ENCODE data around the gene TNFRSF25. TPM values are rescaled to one million over a fixed set of nuclear protein-coding genes. Genes with fewer than 3 reads are reported as not detected.
A peak's percentile ranks its signal among the peaks of the same experiment; 100 is the strongest.
"Not testable (repeated sequence)": the region's sequence is repeated elsewhere in the genome, so short reads cannot be mapped to it uniquely, and the experiment has no call there.

TNFRSF25 gene
- polyA plus RNA-seq, 10 donors, result 5.7 to 13.9 (median 9.5) TPM

DNA sequence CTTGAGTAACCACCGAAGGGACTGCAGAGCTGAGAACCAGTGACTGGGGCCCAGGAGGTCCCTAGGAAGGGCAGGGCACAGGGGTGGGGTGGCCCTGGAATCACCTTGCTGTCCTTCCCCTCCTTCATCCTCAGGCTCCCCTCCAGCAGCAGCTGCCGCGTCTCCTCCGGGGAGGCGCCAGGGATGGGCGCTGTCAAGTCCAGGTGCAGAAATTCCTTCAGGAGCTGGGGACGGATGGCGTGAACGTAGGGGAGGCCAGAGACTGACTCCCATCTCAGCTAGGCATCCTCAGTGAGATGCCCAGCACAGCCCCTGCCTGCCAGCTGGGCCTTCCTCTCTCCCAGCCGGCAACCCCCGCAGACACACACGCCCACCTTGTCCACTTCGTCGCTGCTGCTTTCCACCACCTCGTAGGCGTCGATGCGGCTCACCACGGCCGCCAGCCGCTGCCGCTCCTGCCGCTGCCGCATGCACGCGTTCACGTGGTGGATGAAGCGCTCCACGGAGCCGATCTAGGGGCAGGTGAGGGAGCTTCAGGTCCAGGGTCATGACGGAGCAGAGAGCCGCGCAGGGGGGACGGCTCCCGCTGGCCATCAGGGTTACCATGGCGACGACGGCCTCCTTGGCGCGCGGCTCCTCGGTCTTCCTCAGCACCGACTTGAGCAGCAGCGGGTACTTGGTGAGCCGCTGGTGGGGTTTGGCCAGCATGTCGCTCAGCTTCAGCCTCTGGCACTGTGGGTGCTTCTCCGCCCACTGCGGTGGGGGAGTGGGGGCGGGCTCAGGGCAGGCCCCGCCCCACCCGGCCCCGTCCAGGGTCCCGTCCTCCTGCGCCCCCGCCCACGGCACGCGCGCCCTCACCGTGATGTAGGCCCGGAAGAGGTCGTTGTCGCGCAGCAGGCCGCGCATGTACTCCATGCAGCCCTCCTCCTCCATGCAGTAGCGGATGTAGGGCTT, 4.4 kb upstream of the TNFRSF25 start:
- DNase-seq, result no peak

DNA sequence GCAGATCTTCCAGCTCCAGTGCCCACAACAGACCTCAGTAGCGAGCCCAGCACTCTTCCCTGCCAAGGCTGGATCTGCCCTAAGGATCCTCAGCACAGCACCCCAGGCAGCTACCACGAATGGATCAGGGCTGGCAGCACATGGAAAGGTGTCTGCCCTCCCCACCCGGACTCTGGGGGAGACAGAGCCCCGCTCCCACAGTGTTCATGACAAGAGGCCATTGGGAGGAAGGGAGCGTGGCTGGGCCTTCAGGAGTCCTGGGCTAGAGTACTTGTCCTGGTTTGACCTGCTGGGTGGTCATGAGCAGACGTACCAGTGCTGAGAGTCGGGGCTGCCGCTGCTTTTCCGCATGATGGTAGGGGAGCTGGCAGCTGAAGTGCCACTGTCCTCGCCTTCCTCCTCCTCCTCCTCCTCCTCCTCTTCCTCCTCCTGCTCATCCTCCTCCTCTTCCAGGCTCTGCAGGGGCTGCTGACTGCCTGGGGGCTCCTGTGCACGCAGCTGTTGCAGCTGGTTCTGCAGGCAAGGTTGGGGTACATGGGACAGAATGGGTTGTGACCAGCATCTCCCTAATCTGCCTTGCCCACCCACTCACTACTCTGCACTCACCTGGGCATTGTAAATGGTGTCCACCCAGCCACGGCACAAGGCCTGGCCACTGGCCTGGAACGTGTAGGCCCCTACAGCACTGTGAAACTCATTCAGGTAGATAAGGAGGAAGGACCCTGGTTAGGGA, 2.9 kb upstream of the TNFRSF25 start:
- no peak for DNase-seq

DNA sequence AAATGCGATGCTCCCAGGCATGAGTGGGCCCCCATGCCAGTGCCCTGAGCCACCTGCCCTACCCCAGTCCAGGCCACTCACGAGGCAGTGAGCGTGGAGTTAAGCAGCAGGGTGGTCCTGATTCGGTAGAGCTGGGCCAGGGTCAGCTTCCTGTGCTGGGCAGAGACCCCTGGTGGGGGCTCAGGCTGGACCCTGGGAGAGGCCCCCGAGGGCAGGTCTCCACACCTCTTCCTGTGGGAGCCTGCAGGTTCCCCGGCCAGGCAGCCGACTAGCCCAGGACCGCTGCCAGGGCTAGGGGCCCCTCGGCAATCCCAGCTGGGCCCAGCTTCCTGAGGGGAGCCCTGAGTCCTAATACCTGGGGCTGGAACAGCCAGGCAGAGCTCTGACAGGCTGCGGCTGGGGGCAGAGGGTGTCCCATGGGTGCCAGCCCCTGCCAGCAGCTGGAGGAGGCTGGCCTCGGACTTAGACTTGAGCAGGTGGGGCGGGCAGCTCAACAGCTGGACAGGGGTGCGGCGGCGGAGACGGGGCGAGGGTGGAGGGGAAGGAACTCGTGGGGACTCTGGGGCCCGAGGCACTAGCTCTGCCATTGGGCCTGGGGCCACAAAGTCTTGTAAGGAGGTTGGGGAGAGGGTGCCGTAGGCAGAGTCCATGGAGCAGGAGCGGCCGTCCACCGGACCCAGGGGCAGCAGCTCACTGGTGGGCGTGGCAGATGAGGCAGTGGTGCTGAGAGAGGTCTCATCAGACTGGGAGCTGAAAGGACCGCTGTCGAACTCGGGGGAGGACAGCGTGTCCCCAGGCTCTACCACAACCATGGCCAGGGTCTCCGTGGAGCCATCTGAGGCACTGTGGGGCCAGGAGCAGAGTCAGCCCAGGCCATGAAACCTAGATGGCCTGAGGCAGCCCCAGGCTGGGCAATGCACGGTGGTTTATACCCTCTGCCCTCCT, 2.0 kb upstream of the TNFRSF25 start:
- DNase-seq, result no peak

DNA sequence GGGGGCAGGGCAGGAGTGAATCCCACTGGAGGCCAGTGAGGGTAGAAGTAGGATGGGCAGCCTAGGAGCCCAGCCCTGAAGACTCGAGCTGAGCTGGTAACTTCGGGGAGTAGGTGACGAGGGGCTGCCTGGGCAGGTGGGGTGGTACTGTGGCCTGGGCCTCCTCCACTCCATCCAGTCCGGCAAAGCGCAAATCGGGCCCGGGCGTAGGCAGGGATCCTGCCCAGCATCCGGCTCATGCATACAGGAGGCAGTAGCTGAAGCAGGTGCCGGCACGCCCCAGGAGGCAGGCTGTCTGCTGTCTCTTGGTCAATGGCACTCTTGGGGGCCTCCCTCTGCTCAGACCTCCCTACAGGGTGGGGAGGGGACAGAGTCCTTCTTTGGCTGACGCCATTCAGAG, 1.3 kb upstream of the TNFRSF25 start:
- no peak for DNase-seq

DNA sequence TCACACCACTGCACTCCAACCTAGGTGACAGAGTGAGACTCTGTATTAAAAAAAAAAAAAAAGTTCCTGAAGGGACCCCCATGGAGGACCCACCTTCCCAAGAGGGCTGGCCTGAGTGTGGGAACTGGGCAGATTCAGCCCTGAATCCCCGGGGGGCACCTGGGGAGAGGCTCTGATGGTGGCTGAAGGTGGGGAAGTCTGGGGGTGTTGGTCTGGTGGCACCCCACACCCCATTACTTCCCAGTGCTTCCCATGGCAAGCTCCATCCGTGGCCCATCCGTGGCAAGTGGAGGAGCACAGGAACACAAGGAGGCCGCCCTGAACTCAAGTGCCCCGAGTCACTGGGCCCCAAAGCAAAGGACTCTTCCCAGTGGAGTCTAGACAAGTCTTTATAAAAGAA, 778 bp upstream of the TNFRSF25 start:
- no peak for DNase-seq

DNA sequence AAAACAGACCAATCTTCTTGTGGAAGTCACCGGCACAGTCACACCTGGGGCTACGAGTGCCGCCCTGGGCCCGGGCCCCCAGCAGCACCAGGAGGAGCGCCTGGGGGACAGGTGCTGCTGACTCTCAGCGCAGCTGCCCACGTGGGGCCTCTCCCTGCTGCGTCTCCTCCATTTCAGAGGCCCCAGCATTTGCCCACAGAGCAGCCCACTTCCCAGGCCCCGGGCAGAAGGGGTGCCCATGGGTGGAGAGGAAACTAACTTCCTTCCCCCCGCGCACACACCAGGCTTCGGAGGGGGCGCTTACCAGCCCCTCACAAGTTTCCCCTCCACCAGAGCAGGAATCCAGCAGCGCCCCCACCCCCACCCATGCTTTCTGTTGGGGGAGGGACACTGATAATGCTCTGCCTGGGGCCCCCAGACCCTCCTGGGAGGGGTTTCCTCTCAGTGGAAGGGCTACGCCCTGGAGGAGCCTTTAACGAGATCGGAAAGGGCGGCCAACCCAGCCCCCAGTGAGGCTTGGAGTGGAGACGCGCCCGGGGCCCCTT, 440 bp downstream of the TNFRSF25 start:
- no peak for DNase-seq

DNA sequence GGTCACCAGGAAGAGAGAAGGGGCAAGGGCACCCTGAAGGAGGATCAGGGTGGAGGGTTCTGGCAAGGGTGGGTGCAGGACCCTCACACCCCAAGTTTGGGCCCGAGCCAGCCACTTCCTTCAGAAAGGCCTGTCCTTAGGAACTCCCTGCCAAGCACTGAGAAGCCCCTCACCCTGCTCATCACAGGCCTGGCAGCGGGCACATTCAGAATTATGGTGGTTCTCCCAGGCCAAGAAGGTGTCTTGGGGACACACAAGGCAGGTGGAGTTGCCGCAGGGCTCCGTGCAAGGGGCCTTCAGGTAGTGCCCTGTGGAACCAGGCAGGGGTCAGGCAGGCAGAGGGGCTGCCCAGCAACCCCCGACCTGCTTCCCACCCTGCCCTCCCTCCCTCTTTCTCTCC, 1.1 kb downstream of the TNFRSF25 start:
- DNase-seq, result no peak

DNA sequence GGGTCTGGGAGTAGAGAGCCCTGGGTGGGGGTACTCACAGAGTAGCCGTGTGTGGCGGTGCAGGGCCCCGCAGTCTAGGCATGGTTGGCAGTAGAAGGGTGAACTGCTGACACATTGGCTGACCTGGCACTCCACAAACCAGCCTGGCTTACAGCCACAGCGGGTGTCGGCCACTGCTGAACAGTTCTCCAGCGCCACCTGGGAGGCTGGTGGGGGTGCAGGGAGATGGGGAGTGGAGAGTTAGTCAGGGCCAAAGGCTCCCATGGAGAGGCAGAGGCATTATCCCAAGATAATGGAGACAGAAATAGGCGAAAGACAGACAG, 1.5 kb downstream of the TNFRSF25 start:
- no peak for DNase-seq

DNA sequence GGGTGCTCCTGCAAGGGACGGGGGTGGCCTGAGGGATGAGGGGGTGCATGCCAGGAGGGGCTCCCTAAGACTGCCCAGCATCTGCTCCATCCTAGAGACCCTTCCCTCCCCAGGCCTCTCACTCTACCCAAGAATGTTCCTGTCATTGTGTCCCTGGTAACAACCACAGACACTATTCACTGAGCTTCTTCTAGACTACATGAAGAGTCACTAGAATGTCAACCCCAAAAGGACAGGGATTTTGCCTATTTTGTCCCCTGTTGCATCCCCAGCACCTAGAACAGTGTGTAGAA, 2.9 kb downstream of the TNFRSF25 start:
- DNase-seq, result no peak

DNA sequence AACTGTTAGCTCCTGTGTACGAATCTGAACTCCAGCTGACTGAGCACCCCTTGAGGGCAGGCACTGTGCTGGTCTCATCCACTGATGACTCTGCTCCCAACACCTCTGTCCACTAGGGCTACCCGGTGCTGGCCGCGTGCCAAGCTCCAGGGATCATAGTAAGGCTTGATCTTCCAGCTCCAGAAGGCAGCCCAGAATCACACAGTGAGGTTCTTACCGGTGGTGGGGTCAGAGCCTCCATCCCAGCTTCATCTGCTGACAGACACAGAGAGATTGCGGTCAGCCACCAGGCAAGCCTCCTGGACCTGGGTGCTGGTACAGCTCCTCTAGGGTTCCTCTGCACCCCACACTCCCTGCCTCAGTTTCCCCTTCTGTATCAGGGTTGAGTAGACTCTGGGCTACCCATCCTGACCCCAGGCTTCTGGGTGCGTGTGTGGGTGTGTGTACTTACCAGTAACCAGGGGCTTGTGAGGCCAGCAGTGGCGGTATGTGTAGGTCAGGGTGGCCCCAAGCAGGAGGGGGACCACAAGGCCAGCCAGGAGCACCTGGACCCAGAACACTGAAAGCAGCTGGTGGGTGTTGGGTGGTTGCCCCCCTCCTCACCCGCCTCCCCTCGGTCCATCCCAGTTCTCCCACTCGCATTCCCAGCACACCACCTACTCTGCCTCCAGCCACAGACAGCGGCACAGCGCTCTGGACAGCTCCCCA, 3.4 kb downstream of the TNFRSF25 start:
- DNase-seq, result no peak

DNA sequence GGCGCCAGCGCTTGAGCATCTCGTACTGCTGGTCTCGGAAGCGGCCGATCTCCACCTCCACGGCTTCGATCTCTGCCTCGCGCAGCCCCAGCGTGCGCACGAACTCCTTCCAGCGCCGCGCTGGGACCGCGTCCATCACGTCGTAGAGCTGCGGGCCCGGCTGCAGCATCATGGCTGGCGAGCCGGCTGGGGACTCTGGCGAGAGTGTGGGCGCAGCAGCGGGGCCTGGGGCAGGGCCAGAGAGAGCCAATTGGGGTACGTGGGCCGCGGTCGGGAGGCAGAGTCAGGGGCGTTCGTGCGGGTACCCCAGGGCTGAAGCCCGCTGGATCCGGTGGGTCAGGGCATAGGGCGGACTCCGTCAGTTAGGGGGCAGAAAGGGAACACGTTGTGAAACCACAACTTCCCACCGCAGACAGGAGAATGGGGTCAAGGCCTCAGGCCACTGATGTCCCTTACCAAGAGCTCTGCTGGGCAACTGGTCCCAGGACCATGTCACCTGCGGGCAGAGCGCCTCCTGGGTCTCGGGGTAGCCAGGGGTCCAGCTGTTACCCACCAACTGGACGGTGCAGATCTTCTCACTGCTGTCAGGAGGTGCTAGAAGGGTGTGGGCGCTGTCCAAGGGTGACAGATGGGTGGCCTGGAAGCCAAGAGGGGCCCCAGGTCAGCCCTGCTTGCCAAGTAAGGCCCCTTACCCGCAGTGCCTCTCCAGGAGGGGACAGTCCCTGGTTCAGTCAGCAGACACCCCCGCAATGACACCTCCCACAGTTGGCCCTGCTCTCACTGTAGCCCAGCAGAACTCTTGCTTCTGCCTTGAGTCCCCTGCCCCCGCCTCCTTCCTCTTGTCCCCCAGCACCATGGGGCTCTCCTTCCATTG, 4.2 kb downstream of the TNFRSF25 start:
- no peak for DNase-seq

DNA sequence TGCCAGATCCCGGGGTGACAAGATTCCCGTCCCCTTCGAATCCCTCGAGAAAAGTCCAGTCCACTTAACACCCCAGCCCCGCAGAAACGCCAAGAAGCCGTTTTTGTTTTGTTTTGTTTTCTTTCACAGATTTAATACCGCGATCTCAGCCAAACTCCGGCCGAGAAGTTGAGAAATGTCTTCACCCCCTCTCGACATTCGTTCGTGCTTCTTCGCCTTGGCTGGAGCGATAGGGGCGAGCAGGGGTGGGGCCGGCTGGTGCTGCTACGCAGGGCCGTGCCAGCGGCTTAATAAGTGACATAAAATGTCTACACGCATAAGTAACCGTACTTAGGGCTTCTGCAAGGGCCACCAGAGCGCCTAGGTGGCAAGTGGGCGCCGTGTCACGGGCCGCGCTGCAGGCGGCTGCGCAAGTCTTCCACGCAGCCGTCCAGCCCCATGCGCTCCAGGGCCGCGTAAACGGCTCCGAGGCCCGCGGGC, 4.9 kb downstream of the TNFRSF25 start:
- peak in 1 of 3 donors; percentile 24 for DNase-seq

DNA sequence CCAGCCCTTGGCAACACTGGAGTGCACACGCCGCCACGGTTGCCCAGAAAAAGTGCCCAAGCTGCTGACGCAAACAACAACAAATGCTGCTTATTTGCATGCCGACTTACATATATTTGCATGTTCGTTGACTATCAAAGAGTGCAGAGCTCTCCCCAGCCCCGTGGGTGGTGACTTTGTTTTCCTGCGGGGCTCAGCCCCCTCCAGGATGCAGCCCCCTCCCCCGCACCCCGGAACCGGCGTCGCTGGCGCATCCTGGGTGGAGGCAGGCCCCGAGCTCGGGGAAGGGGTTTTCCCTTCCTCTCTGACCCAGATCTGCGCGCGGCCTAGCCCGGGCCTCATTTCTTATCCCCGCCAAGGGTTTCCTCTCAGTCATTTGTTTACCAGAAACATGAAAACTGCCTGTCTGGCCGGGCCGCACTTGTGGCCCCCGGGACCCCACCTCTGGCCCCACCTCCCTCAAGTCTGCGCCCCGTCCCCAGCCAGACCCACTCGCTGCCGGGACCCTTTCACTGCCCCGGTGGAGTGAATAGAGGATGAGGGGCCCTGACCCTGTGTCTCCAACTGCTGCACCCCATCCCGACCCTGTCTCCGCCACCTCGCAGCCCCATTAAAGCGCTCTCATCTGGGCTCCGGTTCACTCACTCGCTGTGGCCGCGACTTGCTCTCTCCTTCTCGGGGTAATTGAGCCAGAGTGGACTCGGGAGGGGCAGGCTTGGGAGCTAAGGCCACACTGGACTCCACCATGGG, 5.5 kb downstream of the TNFRSF25 start:
- peak in 1 of 3 donors; percentile 54 for DNase-seq

DNA sequence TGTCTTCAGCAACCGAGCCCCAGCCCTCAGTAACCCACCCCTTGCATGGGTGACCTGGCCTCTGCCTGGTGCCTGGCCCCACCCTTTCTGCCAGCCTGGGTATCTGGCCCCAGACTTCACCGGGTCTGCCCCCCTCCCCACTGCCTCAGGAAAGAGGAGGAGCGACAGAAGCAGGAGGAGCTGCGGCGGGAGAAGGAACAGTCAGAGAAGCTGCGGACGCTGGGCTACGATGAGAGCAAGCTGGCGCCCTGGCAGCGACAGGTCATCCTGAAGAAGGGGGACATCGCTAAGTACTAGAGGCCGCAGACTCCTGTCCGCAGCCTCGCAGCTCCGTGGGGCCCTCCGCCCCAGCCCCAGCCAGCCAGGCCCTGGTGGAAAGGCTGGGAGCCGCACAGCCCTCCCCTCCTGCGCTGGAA, 6.1 kb downstream of the TNFRSF25 start:
- no peak for DNase-seq

DNA sequence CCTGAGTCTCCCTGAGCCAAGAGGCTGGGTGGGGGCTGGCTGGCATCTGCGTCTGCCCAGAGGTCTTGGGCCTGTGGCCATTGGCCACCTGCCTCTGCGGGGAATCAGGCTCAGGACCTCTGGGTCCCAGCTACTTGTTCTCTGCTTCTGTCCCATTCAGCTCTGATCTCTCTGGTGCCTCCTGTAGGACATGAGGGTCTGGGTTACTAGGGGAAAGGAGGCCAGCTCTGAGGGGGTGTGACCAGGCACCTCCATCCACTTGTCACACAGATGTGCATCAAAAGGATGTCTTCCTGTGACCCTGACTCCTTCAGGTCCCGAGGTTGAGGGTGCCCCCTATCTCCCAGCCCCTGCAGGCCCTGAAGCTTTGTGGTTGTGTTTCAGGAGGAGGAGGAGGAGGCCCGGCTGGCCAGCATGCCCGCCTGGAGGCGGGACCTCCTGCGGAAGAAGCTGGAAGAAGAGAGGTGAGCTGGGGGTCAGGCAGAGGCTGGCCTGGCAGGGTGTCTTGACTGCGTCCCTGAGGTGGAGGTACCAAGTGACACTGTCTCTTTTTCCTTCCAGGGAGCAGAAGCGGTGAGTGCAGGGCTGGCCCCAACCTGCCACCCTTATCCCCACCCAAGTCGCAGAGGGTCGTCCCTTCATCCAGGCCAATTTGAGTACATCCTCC, 9.0 kb downstream of the TNFRSF25 start:
- DNase-seq, result no peak

DNA sequence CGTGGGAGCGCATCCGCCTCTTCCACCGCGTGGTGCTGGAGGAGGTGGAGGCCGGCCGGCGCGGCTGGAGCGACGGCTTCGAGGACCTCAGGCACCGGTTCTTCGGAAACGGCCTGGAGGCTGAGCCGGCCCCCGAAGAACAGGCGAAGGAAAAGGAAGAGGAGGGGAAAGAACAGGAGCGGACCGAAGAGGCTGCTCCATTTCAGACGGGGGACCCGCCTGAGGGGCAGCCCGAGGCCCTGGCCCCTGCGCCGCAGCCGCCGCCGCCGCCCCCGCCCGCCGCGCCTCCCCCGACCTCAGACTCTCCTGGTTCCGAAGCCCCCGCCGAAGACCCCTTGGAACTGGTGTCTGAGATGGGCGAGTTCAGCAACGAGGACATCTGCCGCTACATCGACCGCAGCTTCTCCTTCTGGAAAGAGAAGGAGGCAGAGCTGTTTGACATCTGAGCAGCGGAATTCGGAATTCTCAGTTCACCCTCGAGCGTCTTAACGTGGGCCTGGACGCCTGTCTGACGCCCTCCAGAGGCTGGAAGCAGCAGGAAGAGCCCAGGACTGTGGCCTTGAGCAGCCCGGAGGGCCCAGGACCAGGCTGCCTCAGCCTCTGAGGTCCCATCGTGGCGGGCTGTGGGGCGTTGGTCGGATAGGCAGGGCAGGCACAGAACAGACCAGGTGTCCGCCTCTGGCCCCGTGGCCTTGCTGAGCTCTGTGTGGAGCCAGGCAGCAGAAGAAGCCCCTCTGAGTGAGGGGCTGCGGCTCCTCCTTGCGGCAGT, 10.0 kb downstream of the TNFRSF25 start:
- DNase-seq, result not testable (repeated sequence)

DNA sequence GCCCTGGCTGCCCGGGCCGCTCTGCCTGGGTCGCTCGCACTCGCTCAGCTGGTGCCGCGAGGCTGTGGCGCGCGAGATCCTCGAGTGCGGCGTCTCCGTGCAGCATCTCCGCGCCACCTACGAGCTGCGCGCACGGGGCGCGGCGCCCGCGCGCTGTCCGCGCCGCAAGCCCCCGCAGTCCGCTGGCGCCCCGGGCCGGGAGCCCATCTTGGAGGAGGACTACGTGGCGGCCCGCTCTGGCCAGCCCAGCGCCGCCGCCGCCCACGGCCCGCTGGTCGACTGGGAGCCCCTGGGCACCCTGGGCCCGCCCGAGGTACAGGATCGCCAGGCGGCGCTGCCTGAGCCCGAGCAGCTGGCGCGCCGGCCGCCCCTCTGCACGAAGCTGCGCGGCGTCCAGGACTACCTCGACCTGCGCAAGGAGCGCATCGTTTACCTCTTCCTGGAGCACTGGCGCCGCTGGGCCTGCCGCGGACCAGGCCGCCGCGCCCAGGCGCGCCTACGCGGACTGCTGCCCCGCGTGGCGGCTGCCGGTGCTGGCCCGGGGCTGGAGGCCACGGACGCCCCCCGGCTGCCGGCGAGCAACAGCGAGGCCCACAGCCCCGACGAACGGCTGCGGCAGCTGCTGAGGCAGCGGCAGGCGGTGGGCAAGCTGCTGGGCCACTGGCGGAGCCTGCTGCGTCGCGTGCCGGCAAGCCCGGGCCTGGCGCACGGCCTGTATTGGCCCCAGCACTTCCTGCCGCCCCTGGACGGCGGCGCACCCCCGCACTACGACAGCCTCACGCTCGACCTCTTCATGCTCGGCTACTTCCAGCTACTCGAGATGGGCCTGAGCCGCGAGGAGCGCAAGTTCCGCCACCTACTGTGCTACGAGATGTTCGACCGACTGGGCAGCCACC, 10.9 kb downstream of the TNFRSF25 start:
- no peak for DNase-seq
